ENCODE results near the gene ITIH5. TPM values are rescaled to one million over a fixed set of nuclear protein-coding genes. Genes with fewer than 3 reads are reported as not detected.

The ITIH5 gene
- total and polyA plus RNA-seq, 9 of the 15 experiments (the other 6 are each of a cell fraction or from before 2014, with no cell fraction given): 0.52 to 4.5 (median 2.6) TPM

GRCh38 chr10:7610651-7611389 is 55.9 kb downstream of the ITIH5 start (continued):
- TF ChIP-seq ETS2 (tag; IDR thresholded peaks at IDR 0.05; ENCODE audit: borderline replicate concordance, poor library complexity, severe bottlenecking) (no peak), ZNF41 (CRISPR knock-in tag; conservative IDR thresholded peaks at IDR 0.05) (no peak), SIN3A (IDR thresholded peaks at IDR 0.05; ENCODE audit: borderline replicate concordance in 2 of 2, control insufficient read depth in 1 of 2, low read depth in 2 of 2, low read length in 2 of 2) (no peak)

GRCh38 chr10:7610026-7610425 is 56.7 kb downstream of the ITIH5 start:
- ChIA-PET CTCF (ENCODE audit: low intra/inter-chr PET ratio) (no interaction called here), POLR2A (interaction anchor here (1.0 kb wide), 1 partner anchor 80 kb away, joined by 4 read pairs; no protein-coding TSS in a partner anchor)
- in situ Hi-C loops (cut with MboI) (no loop called here), intact Hi-C loops (cut with micrococcal nuclease) (no loop called here)
- Histone ChIP-seq H3K27me3 (ENCODE audit: control insufficient read depth in 2 of 2, insufficient read depth in 2 of 2, low read length in 2 of 2) (no peaks in the 10 kb centered on the region; a peak in 1 of 5 replicates), H3K79me2 (ENCODE audit: control insufficient read depth, insufficient read depth, low read length) (no peaks in the 10 kb centered on the region), H4K20me1 (replicated peaks; ENCODE audit: control insufficient read depth, insufficient read depth, low read length) (no peaks in the 10 kb centered on the region), H3K4me2 (ENCODE audit: insufficient read depth, low read length) (no peak overlapping the region), H3K27ac (ENCODE audit: extremely low read depth, low read depth, low read length) (no peak overlapping the region), H3K36me3 (ENCODE audit: control insufficient read depth, insufficient read depth, low read length) (no peaks in the 10 kb centered on the region), H3K9me1 (ENCODE audit: control insufficient read depth, insufficient read depth, low read length) (no peaks in the 10 kb centered on the region), H3K4me3 (no peak overlapping the region), H2AFZ (ENCODE audit: low read depth, low read length) (no peak overlapping the region), H3K9ac (ENCODE audit: insufficient read depth in 1 of 2, low read depth in 2 of 2, low read length in 2 of 2) (no peak overlapping the region), H3K9me3 (replicated peaks; ENCODE audit: control insufficient read depth, insufficient read depth, low read depth, low read length) (no peaks in the 10 kb centered on the region), H3K4me1 (replicated peaks in 1 of 2; ENCODE audit: control insufficient read depth in 2 of 2, insufficient read depth in 2 of 2, low read length in 2 of 2) (no peaks in the 10 kb centered on the region)
- FAIRE-seq (no peak), DNase-seq (ENCODE audit: extremely low read depth in 1 of 4, low spot score in 3 of 4) (no peak), ATAC-seq (no peak)
- 23% methylated on average over 3 of the region's 3 CpGs for WGBS (ENCODE audit: insufficient coverage, low coverage, missing lambda C conversion rate)
- BruUV-seq (replicated peaks): no TSS peak
- TF ChIP-seq ATF1 (CRISPR knock-in tag; IDR thresholded peaks at IDR 0.05): no peak
- TF ChIP-seq ATF1 (tag; IDR thresholded peaks at IDR 0.05): no peak
- TF ChIP-seq BRD9 (IDR thresholded peaks at IDR 0.05; ENCODE audit: low read depth, partially characterized antibody): no peak
- no peak for TF ChIP-seq CREB3L1 (IDR thresholded peaks at IDR 0.05; ENCODE audit: borderline replicate concordance, low read depth)
- TF ChIP-seq ARHGAP35 (IDR thresholded peaks at IDR 0.05; ENCODE audit: partially characterized antibody): no peak
- no peak for TF ChIP-seq TGIF2 (CRISPR knock-in tag; IDR thresholded peaks at IDR 0.05)
- TF ChIP-seq KLF6 (CRISPR knock-in tag; IDR thresholded peaks at IDR 0.05; ENCODE audit: borderline replicate concordance): 0 out of 2 replicates have a peak, but pooled peaks have one; percentile 21
- TF ChIP-seq CREM (IDR thresholded peaks at IDR 0.05; ENCODE audit: low read depth): no peak
- no peak for TF ChIP-seq COPS2 (conservative IDR thresholded peaks at IDR 0.05)
- TF ChIP-seq ZBTB43 (CRISPR knock-in tag; IDR thresholded peaks at IDR 0.05): no peak
- TF ChIP-seq GATA2 (CRISPR knock-in tag; IDR thresholded peaks at IDR 0.05): no peak
- peak; percentile 53; the same call in 1 of the 2 replicates for TF ChIP-seq MECOM (CRISPR knock-in tag; IDR thresholded peaks at IDR 0.05)
- TF ChIP-seq HIVEP1 (CRISPR knock-in tag; IDR thresholded peaks at IDR 0.05): 0 out of 2 replicates have a peak, but pooled peaks have one; percentile 33
- TF ChIP-seq ZBTB34 (CRISPR knock-in tag; IDR thresholded peaks at IDR 0.05): no peak
- 0 out of 2 replicates have a peak, but pooled peaks have one; percentile 4 for TF ChIP-seq ZNF197 (CRISPR knock-in tag; IDR thresholded peaks at IDR 0.05; ENCODE audit: low read depth)
